Activated T-cell treated with anti-CD3 and anti-CD28 coated beads for 4 hours (primary cell): ENCODE data around the gene PPY.
"Not testable (repeated sequence)": the region's sequence is repeated elsewhere in the genome, so short reads cannot be mapped to it uniquely, and the experiment has no call there.

ENCODE experiments used
- DNase-seq: peaks from one replicate; pipeline ENCODE4 v3.0.0-alpha.2; 2020

PPY gene

GRCh38 chr17:43962479-43962878 is 20.2 kb upstream of the PPY start:
- DNase-seq, result no peak

- no peak for DNase-seq
Observed at GRCh38 chr17:43961954-43962353, 19.7 kb upstream of the PPY start.

GRCh38 chr17:43961292-43961691 is 19.0 kb upstream of the PPY start:
- not testable (repeated sequence) for DNase-seq

GRCh38 chr17:43958748-43959352 is 16.6 kb upstream of the PPY start:
- no peak for DNase-seq

- no peak for DNase-seq
Observed at GRCh38 chr17:43956222-43956621, 13.9 kb upstream of the PPY start.

GRCh38 chr17:43953746-43954145 is 11.5 kb upstream of the PPY start, which contains the start of gene PYY:
PYY (minus strand) TSS chr17:43953940; CDS start chr17:43953483, 457 bp downstream.
- no peak for DNase-seq

GRCh38 chr17:43952724-43953666 is 10.7 kb upstream of the PPY start:
- DNase-seq, result no peak

- no peak for DNase-seq
Observed at GRCh38 chr17:43952351-43952723, 10.1 kb upstream of the PPY start.

- no peak for DNase-seq
Observed at GRCh38 chr17:43951750-43952149, 9.5 kb upstream of the PPY start.

GRCh38 chr17:43950554-43950953 is 8.3 kb upstream of the PPY start:
- no peak for DNase-seq

- DNase-seq, result no peak
Observed at GRCh38 chr17:43949781-43950180, 7.5 kb upstream of the PPY start.

- no peak for DNase-seq
Observed at GRCh38 chr17:43946781-43947180, 4.5 kb upstream of the PPY start.

- no peak for DNase-seq
Observed at GRCh38 chr17:43945074-43945829, 3.0 kb upstream of the PPY start.

- DNase-seq, result no peak
Observed at GRCh38 chr17:43940630-43941029, 1.6 kb downstream of the PPY start.

GRCh38 chr17:43939886-43940285 is 2.4 kb downstream of the PPY start:
- DNase-seq, result no peak

- DNase-seq, result not testable (repeated sequence)
Observed at GRCh38 chr17:43939452-43939851, 2.8 kb downstream of the PPY start.

GRCh38 chr17:43938838-43939182 is 3.5 kb downstream of the PPY start:
- no peak for DNase-seq

GRCh38 chr17:43936434-43936833 is 5.8 kb downstream of the PPY start:
- DNase-seq, result no peak

- no peak for DNase-seq
Observed at GRCh38 chr17:43935926-43936261, 6.4 kb downstream of the PPY start.

- no peak for DNase-seq
Observed at GRCh38 chr17:43935204-43935925, 6.9 kb downstream of the PPY start.

- no peak for DNase-seq
Observed at GRCh38 chr17:43932923-43933322, 9.4 kb downstream of the PPY start.

- DNase-seq, result no peak
Observed at GRCh38 chr17:43932357-43932756, 9.9 kb downstream of the PPY start.

GRCh38 chr17:43931062-43931571 is 11.2 kb downstream of the PPY start:
- no peak for DNase-seq
